CD1c-positive myeloid dendritic cell (primary cell): ENCODE data around the gene NSUN7.

Experiments
- DNase-seq: peaks from one replicate; pipeline ENCODE4 v3.0.0-alpha.2; 2016; ENCODE audit errors: extremely low spot score

NSUN7 gene

DNA sequence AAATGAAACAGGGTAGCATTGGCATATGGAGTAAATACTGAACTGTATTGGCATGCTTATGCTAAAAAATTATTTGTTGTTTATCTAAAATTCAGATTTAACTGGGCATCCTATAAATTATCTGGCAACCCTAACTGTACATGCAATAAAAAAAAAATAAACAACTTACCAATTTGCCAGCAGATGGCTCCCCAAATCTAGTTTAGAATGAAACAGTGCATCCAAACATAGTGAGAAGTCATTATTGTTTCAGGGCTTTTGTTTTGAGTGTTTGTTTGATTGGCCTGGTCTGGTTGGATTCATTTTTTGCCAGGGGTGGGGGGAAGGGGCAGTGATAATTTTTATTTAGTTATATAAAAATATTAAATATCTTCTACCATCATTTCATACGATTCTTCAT, 12.8 kb upstream of the NSUN7 start:
- peak; percentile 66 for DNase-seq

GRCh38 chr4:40737879-40738278, 11.9 kb upstream of the NSUN7 start:
- DNase-seq, result no peak

GRCh38 chr4:40739347-40739746, 10.4 kb upstream of the NSUN7 start:
- DNase-seq, result no peak

DNA sequence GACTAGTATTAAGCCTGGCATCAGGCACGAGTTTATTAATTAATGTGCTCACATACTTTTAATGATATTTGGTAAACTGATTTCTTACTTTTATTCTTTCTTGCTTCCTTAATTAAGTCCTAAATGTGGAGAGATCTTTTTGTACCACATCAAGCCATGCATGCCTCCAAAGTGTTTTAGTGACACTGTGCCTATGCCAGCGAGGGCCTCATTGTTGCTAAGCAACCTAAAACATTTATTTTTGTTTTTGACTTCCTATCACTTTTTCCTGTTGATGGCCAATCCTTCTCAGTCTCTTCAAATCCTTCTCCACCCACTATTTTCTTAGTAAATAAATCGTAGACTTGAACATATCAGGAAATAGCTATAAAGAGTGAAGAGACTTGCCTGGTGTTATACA, 5.5 kb upstream of the NSUN7 start:
- DNase-seq, result no peak

GRCh38 chr4:40745285-40745984, 4.3 kb upstream of the NSUN7 start:
- no peak for DNase-seq

GRCh38 chr4:40747207-40747835, 2.4 kb upstream of the NSUN7 start:
- DNase-seq, result no peak

GRCh38 chr4:40750461-40751258, 905 bp downstream of the NSUN7 start:
- no peak for DNase-seq

- no peak for DNase-seq
Measured at GRCh38 chr4:40755616-40756015, 5.9 kb downstream of the NSUN7 start.

DNA sequence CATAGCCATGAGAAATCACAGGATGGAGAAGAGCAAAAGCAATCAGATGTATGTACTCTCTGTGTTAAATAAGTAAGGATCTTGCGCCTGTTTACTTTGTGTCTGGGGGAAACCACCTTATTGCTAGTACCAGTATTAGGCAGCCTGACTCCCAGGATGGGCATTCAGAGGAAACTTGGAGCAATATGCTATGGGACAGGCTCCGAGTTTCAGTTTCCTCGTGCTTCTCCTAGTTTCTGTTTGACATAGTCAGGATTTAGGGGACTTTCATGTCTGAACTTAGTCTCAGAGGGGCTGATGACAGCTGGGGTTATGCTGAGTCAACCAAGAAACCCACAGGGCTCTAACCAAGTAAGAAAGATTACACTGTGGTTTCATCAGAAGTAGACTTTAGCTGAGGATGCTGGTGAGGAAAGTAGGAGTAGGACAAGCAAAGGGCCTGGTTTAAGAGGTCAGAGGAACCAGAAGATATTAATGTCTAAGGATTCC, 13.5 kb downstream of the NSUN7 start:
- DNase-seq, result peak; percentile 12

DNA sequence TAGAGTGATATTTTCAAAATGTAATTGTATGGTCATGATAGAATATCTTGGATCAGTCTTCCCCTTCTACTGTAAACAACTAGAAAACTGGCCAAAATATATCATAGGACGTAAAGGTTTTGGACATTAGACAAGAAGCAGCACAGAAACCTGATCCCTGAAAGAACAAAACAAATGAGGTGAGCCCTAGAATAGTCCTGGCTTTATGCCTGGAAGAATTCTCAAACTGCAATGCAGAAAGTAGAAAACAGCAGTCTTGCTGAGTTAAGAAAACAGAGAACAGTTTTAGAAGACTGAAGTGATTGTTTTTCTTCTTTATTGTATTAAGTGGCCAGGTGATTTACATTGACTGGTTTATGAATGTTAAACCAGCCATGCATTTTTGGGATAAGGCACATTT, 19.5 kb downstream of the NSUN7 start:
- no peak for DNase-seq

- no peak for DNase-seq
Measured at GRCh38 chr4:40778090-40778489, 28.3 kb downstream of the NSUN7 start.

DNA sequence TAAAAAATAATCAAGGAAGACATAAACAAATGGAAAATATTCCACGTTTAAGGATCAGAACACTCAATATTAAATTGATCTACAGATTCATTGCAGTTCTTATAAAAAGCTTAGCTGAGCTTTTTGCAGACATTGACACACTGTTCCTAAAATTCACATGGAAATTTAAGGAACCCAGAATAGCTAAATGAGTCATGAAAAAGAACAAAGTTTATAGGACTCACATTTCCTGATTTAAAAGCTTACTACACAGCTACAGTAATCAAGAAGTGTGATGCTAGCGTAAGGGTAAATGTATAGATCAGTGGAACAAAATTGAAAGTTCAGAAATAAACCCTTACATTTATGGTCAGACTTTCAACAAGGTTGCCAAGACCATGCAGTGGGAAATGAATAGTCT, 33.1 kb downstream of the NSUN7 start:
- DNase-seq, result peak; percentile 78

GRCh38 chr4:40785727-40786126, 36.0 kb downstream of the NSUN7 start:
- DNase-seq, result no peak

- DNase-seq, result peak; percentile 69
Measured at GRCh38 chr4:40788331-40788730, 38.6 kb downstream of the NSUN7 start.

DNA sequence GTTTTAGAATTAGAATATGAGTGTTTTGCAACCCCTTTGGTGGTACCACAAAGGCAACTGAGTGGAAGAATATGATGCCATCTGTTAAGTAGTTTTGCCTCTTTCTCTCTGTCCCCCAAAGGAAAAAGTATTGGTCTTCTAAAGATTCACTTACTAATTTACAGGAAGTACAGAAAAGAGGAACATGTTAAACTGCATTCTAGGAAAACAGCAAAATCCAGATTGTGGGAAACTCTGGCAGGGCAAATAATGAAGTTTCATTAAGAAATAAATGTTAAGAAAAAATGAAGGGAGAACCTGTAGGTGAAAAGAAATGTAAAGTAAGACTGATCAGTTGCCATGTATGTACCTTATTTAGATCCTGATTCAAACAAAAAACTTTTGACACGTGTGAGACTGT, 39.3 kb downstream of the NSUN7 start:
- peak; percentile 60 for DNase-seq

- no peak for DNase-seq
Measured at GRCh38 chr4:40789771-40790170, 40.0 kb downstream of the NSUN7 start.

DNA sequence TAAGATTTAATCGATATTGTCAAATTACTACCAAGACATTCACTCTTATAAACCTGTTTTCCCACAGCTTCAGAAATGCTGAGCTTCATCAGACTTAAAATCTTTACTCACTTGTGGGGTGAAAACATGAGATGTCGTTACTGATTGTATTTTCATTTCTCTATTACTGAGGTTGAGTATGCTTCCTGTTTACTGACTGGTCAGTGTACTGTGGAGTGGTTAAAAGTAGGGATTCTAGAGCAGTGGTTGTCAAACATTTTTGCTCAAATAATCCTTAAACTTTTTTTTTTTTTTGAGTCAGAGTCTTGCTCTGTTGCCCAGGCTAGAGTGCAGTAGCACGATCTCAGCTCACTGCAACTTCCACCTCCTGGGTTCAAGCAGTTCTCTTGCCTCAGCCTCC, 50.3 kb downstream of the NSUN7 start:
- peak; percentile 37 for DNase-seq

- no peak for DNase-seq
Measured at GRCh38 chr4:40804598-40804997, 54.8 kb downstream of the NSUN7 start.

- DNase-seq, result no peak
Measured at GRCh38 chr4:40808926-40809457, 59.2 kb downstream of the NSUN7 start.

DNA sequence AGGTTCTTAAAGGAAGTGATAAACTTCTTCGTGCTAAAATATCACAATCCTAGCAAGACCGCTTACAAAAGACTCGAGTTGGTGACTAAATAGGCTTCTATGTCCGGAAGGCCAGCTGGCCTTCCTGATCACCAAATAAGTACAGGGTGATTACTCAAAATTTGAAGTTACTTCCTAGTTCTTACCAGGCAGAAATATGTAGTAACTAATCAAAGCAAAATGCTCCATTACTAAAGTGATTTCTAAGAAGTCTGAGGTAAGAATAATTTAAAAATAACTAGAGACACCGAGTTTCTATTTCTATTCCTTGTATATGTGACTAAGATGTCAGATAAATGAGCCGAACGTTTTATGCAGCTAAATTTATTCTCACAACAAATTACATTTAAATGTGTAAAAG, 62.2 kb downstream of the NSUN7 start:
- peak; percentile 88 for DNase-seq

- DNase-seq, result peak; percentile 64
Measured at GRCh38 chr4:40812386-40812785, 62.6 kb downstream of the NSUN7 start.

- peak; percentile 17 for DNase-seq
Measured at GRCh38 chr4:40812856-40813255, 63.1 kb downstream of the NSUN7 start.
